ENCODE results near the gene KRIT1. TPM values are rescaled to one million over a fixed set of nuclear protein-coding genes. Genes with fewer than 3 reads are reported as not detected.
"Not testable (repeated sequence)": the region's sequence is repeated elsewhere in the genome, so short reads cannot be mapped to it uniquely, and the experiment has no call there.

KRIT1 gene
- total and polyA plus RNA-seq, 2 donors (not counting 1 experiment from before 2014, with no cell fraction given): 52.3 to 53.0 TPM

DNA sequence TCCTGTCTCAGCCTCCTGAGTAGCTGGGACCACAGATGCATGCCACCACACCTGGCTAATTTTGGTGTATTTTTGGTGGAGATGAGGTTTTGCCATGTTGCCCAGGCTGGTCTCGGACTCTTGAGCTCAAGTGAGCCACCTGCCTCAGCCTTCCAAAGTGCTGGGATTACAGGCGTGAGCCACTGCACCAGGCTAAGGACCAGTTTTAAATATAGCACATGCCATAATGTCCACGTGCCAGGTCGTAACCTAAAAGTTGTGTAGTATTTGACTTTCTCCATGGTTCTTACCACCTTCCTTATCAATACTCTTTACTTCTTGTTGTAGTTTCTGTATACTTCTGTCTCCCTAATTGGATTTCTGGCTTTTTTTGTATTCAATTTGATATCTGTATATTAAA lies 13.3 kb upstream of the KRIT1 start:
- no peaks in the 10 kb centered on the region for H4K20me1 ChIP-seq (ENCODE audit: control insufficient read depth, extremely low read depth, insufficient read depth, low read length)
- no peak overlapping the region for H3K4me2 ChIP-seq (ENCODE audit: extremely low read depth, insufficient read depth, low read length)
- H3K4me3 ChIP-seq (replicated peaks in 1 of 4; ENCODE audit: control extremely low read depth in 1 of 4, insufficient read depth in 1 of 4, low read depth in 3 of 4, low read length in 4 of 4): no peak overlapping the region
- no peak overlapping the region for H2AFZ ChIP-seq (ENCODE audit: low read length)
- no peaks in the 10 kb centered on the region for H3K36me3 ChIP-seq (ENCODE audit: control insufficient read depth, insufficient read depth, low read length)
- no peak for DNase-seq (ENCODE audit: low read depth in 2 of 2)
- H3K9me3 ChIP-seq (ENCODE audit: control insufficient read depth, insufficient read depth, low read depth, low read length): no peaks in the 10 kb centered on the region
- no peaks in the 10 kb centered on the region for H3K4me1 ChIP-seq (ENCODE audit: control insufficient read depth, extremely low read depth, insufficient read depth, low read length)
- no peaks in the 10 kb centered on the region for H3K27me3 ChIP-seq (ENCODE audit: control insufficient read depth, insufficient read depth, low read length)
- H3K9ac ChIP-seq (ENCODE audit: insufficient read depth, low read length): no peak overlapping the region
- H3K79me2 ChIP-seq (ENCODE audit: control insufficient read depth, insufficient read depth, low read length): peaks cover 37% of the 10 kb centered on the region
- H3K27ac ChIP-seq (ENCODE audit: insufficient read depth, low read length): no peak overlapping the region
- TF ChIP-seq, protein P1, sequence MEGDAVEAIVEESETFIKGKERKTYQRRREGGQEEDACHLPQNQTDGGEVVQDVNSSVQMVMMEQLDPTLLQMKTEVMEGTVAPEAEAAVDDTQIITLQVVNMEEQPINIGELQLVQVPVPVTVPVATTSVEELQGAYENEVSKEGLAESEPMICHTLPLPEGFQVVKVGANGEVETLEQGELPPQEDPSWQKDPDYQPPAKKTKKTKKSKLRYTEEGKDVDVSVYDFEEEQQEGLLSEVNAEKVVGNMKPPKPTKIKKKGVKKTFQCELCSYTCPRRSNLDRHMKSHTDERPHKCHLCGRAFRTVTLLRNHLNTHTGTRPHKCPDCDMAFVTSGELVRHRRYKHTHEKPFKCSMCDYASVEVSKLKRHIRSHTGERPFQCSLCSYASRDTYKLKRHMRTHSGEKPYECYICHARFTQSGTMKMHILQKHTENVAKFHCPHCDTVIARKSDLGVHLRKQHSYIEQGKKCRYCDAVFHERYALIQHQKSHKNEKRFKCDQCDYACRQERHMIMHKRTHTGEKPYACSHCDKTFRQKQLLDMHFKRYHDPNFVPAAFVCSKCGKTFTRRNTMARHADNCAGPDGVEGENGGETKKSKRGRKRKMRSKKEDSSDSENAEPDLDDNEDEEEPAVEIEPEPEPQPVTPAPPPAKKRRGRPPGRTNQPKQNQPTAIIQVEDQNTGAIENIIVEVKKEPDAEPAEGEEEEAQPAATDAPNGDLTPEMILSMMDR (conservative IDR thresholded peaks at IDR 0.05 in 1 of 2, IDR thresholded peaks at IDR 0.05 in 1 of 2; ENCODE audit: low read depth in 1 of 2, low read length in 2 of 2): no peak
- no peak for TF ChIP-seq EZH2 (IDR thresholded peaks at IDR 0.05; ENCODE audit: low read length, missing control alignments)

DNA sequence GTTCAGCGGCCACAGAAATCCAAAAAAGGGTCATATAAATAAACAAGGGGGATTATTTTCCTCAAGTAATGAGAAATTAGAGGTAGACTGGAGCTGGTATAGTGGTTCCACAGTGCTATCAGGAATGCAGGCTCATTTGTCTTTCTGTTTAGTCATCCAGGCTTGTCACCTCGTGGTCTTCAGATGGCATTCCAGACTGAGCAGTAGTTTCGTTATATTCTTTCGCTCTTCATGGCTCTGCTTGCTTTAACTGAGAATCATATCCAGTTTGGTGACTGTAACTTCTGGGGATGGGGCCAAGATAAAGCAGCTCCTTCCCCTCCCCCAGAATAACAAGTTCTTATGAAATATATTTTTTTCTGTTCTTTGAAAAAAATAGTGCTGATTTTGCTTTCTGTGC lies 9.6 kb upstream of the KRIT1 start:
- peak overlapping the region in 2 of 4 experiments; percentile 24 to 35 for H3K4me3 ChIP-seq (replicated peaks in 1 of 4; ENCODE audit: control extremely low read depth in 1 of 4, insufficient read depth in 1 of 4, low read depth in 3 of 4, low read length in 4 of 4)
- H3K79me2 ChIP-seq (ENCODE audit: control insufficient read depth, insufficient read depth, low read length): peaks cover 48% of the 10 kb centered on the region
- H3K36me3 ChIP-seq (ENCODE audit: control insufficient read depth, insufficient read depth, low read length): no peaks in the 10 kb centered on the region
- H3K27ac ChIP-seq (ENCODE audit: insufficient read depth, low read length): peak overlapping the region; percentile 13
- no peak overlapping the region for H3K9ac ChIP-seq (ENCODE audit: insufficient read depth, low read length)
- TF ChIP-seq EZH2 (IDR thresholded peaks at IDR 0.05; ENCODE audit: low read length, missing control alignments): no peak
- no peak overlapping the region for H2AFZ ChIP-seq (ENCODE audit: low read length)
- peak overlapping the region; percentile 73 for H3K4me2 ChIP-seq (ENCODE audit: extremely low read depth, insufficient read depth, low read length)
- H3K27me3 ChIP-seq (ENCODE audit: control insufficient read depth, insufficient read depth, low read length): no peaks in the 10 kb centered on the region
- no peaks in the 10 kb centered on the region for H3K4me1 ChIP-seq (ENCODE audit: control insufficient read depth, extremely low read depth, insufficient read depth, low read length)
- no peaks in the 10 kb centered on the region for H3K9me3 ChIP-seq (ENCODE audit: control insufficient read depth, insufficient read depth, low read depth, low read length)
- peaks cover 2% of the 10 kb centered on the region for H4K20me1 ChIP-seq (ENCODE audit: control insufficient read depth, extremely low read depth, insufficient read depth, low read length)
- DNase-seq (ENCODE audit: low read depth in 2 of 2): peak; percentile 91 to 97

DNA sequence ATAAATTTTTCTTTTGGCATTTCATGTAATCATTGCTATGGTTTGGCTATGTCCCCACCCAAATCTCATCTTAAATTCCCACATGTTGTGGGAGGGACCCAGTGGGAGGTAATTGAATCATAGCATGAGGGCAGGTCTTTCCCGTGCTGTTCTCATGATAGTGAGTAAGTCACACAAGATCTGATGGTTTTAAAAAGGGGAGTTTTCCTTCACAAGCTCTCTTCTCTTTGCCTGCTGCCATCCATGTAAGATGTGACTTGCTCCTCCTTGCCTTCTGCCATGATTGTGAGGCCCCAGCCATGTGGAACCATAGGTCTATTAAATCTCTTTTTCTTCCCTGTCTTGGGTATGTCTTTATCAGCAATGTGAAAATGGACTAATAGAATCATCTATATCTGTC lies 9.1 kb upstream of the KRIT1 start:
- not testable (repeated sequence) for H3K36me3 ChIP-seq (ENCODE audit: control insufficient read depth, insufficient read depth, low read length); H3K27me3 ChIP-seq (ENCODE audit: control insufficient read depth, insufficient read depth, low read length); H3K9me3 ChIP-seq (ENCODE audit: control insufficient read depth, insufficient read depth, low read depth, low read length); H3K9ac ChIP-seq (ENCODE audit: insufficient read depth, low read length); H4K20me1 ChIP-seq (ENCODE audit: control insufficient read depth, extremely low read depth, insufficient read depth, low read length); H3K4me1 ChIP-seq (ENCODE audit: control insufficient read depth, extremely low read depth, insufficient read depth, low read length); H2AFZ ChIP-seq (ENCODE audit: low read length)
- Histone ChIP-seq H3K27ac (ENCODE audit: insufficient read depth, low read length) (peak overlapping the region; percentile 13), H3K79me2 (ENCODE audit: control insufficient read depth, insufficient read depth, low read length) (peaks cover 50% of the 10 kb centered on the region), H3K4me2 (ENCODE audit: extremely low read depth, insufficient read depth, low read length) (peak overlapping the region; percentile 73), H3K4me3 (replicated peaks in 1 of 4; ENCODE audit: control extremely low read depth in 1 of 4, insufficient read depth in 1 of 4, low read depth in 3 of 4, low read length in 4 of 4) (peak overlapping the region in 2 of 4 experiments; percentile 24 to 35)
- DNase-seq (ENCODE audit: low read depth in 2 of 2): peak; percentile 7 to 68

DNA sequence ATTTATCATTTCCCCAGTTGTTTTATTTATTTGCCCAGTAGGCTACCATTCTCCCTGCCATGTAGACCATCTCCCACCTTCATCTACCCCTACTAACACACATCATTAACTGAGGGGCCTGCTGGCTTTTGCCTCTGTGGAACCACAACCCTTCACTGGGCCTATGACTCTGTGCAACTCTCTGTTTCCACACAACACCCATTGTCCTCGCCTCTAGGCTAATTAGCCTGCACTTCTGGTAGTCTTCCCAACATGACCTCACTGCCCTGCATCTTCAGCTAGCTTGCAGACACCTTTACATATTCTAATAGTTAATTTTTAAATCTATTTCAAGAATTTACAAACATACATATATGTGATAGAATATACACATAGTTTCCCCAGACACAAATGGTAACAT lies 7.5 kb upstream of the KRIT1 start:
- no peak for DNase-seq (ENCODE audit: low read depth in 2 of 2)
- Histone ChIP-seq H3K4me2 (ENCODE audit: extremely low read depth, insufficient read depth, low read length) (no peak overlapping the region), H3K36me3 (ENCODE audit: control insufficient read depth, insufficient read depth, low read length) (no peaks in the 10 kb centered on the region), H2AFZ (ENCODE audit: low read length) (no peak overlapping the region), H3K27me3 (ENCODE audit: control insufficient read depth, insufficient read depth, low read length) (no peaks in the 10 kb centered on the region), H3K79me2 (ENCODE audit: control insufficient read depth, insufficient read depth, low read length) (peaks cover 51% of the 10 kb centered on the region), H3K9me3 (ENCODE audit: control insufficient read depth, insufficient read depth, low read depth, low read length) (no peaks in the 10 kb centered on the region), H3K4me3 (replicated peaks in 1 of 4; ENCODE audit: control extremely low read depth in 1 of 4, insufficient read depth in 1 of 4, low read depth in 3 of 4, low read length in 4 of 4) (no peak overlapping the region), H3K9ac (ENCODE audit: insufficient read depth, low read length) (no peak overlapping the region), H3K4me1 (ENCODE audit: control insufficient read depth, extremely low read depth, insufficient read depth, low read length) (no peaks in the 10 kb centered on the region), H4K20me1 (ENCODE audit: control insufficient read depth, extremely low read depth, insufficient read depth, low read length) (peaks cover 2% of the 10 kb centered on the region), H3K27ac (ENCODE audit: insufficient read depth, low read length) (no peak overlapping the region)
- no peak for TF ChIP-seq EZH2 (IDR thresholded peaks at IDR 0.05; ENCODE audit: low read length, missing control alignments)
- TF ChIP-seq, protein P1 (conservative IDR thresholded peaks at IDR 0.05 in 1 of 2, IDR thresholded peaks at IDR 0.05 in 1 of 2; ENCODE audit: low read depth in 1 of 2, low read length in 2 of 2): no peak
